DOHH2 (cell line): ENCODE results near the gene NAALADL2.

ENCODE experiments used
- CTCF ChIP-seq: fragments of 200-600 bp; sonication (generic); IDR thresholded peaks from one replicate; pipeline ENCODE4 v1.5.1; 2014; ENCODE audit warnings: antibody characterized with exemption, mild to moderate bottlenecking, low read depth, low read length; ENCODE audit not compliant: poor library complexity, severe bottlenecking
- EZH2phosphoT487 ChIP-seq: fragments of 200-600 bp; sonication (generic); IDR thresholded peaks from 2 replicates; pipeline ENCODE4 v1.6.1; 2017; ENCODE audit warnings: borderline replicate concordance, mild to moderate bottlenecking, antibody characterized with exemption, low read length, moderate library complexity, mixed read lengths

- TF ChIP-seq EZH2phosphoT487 (no peak), CTCF (no peak)
These were observed 481.3 kb downstream of the NAALADL2 start for GRCh38 chr3:175340338-175341015.
